HEK293T (cell line): Measurements from ENCODE around the gene PCNX1.

Experiments
- CTCF ChIA-PET: fragments of 350-600 bp; formaldehyde crosslinking; extraction: SDS; loops from one replicate; lab custom pipeline; 2021; ENCODE audit warnings: antibody characterized with exemption, inconsistent platforms; lab: Yijun Ruan, JAX
- POLR2A ChIA-PET: fragments of 350-600 bp; formaldehyde crosslinking; extraction: SDS; loops from one replicate; lab custom pipeline; 2020; ENCODE audit warnings: antibody characterized with exemption, inconsistent platforms; lab: Yijun Ruan, JAX
- DNase-seq: peaks from one replicate; pipeline ENCODE4 v3.0.0; 2012; ENCODE audit warnings: mixed read lengths; ENCODE audit errors: extremely low spot score
- ARNT ChIP-seq: fragments of 450-650 bp; IDR thresholded peaks from 2 replicates; pipeline ENCODE4 v1.6.1; 2017; ENCODE audit warnings: mild to moderate bottlenecking
- BHLHE40 ChIP-seq: fragments of 450-650 bp; IDR thresholded peaks from 2 replicates; pipeline ENCODE4 v1.6.1; 2016; ENCODE audit warnings: mild to moderate bottlenecking, moderate library complexity, borderline replicate concordance
- CTBP1 ChIP-seq: fragments of 450-650 bp; IDR thresholded peaks from 2 replicates; pipeline ENCODE4 v1.6.1; 2016; ENCODE audit warnings: borderline replicate concordance
- ELF4 ChIP-seq: fragments of 450-650 bp; IDR thresholded peaks from 2 replicates; pipeline ENCODE4 v1.6.1; 2017; ENCODE audit warnings: antibody characterized with exemption
- FOXA1 ChIP-seq: fragments of 450-650 bp; IDR thresholded peaks from 2 replicates; pipeline ENCODE4 v1.6.1; 2016; ENCODE audit warnings: mild to moderate bottlenecking
- FOXK2 ChIP-seq: fragments of 450-650 bp; IDR thresholded peaks from 2 replicates; pipeline ENCODE4 v1.6.1; 2016; ENCODE audit warnings: mild to moderate bottlenecking
- FOXM1 ChIP-seq: fragments of 450-650 bp; IDR thresholded peaks from 2 replicates; pipeline ENCODE4 v1.6.1; 2017; ENCODE audit warnings: mild to moderate bottlenecking, borderline replicate concordance
- HDGF ChIP-seq: fragments of 450-650 bp; IDR thresholded peaks from 2 replicates; pipeline ENCODE4 v1.6.1; 2017; ENCODE audit warnings: antibody characterized with exemption, borderline replicate concordance
- L3MBTL2 ChIP-seq: fragments of 450-650 bp; conservative IDR thresholded peaks from 2 replicates; pipeline ENCODE4 v1.6.1; 2016; ENCODE audit warnings: mild to moderate bottlenecking
- LEF1 ChIP-seq: fragments of 450-650 bp; IDR thresholded peaks from 2 replicates; pipeline ENCODE4 v1.6.1; 2017; ENCODE audit warnings: mild to moderate bottlenecking, borderline replicate concordance
- NFRKB ChIP-seq: fragments of 450-650 bp; IDR thresholded peaks from 2 replicates; pipeline ENCODE4 v1.6.1; 2016; ENCODE audit warnings: mild to moderate bottlenecking, moderate library complexity
- SP1 ChIP-seq: fragments of 450-650 bp; IDR thresholded peaks from 2 replicates; pipeline ENCODE4 v1.6.1; 2017
- SUZ12 ChIP-seq: fragments of 450-650 bp; IDR thresholded peaks from 2 replicates; pipeline ENCODE4 v1.6.1; 2016; ENCODE audit warnings: mild to moderate bottlenecking
- TARDBP ChIP-seq: fragments of 450-650 bp; IDR thresholded peaks from 2 replicates; pipeline ENCODE4 v1.6.1; 2016
- ZNF384 ChIP-seq: fragments of 450-650 bp; IDR thresholded peaks from 2 replicates; pipeline ENCODE4 v1.6.1; 2016
- TF ChIP-seq, protein P1 (sequence below): fragments of 450-650 bp; IDR thresholded peaks from 2 replicates; pipeline ENCODE4 v1.6.1; 2016

The PCNX1 gene

DNA sequence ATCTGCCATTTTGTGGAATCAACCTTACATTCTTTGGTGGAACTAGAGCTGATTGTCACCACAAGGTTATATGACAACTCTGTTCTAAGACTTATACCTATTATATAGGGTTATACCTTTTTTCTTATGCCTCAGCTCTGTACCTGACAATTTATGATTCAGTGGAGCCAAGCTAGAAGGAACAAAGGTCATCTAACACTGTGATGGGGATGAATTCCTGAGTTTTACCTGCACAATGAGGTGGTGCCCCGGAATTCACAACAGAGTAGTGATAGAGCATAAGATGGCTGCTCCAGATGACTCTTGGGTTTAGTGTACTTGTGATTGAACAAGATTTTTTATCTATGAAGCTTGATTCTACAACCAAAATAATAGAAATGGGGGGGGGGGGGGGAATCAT is 207.3 kb downstream of the PCNX1 start:
- POLR2A ChIA-PET = no interaction called here
- TF ChIP-seq FOXM1 (no peak), TARDBP (no peak)
- DNase-seq = no peak
- CTCF ChIA-PET = no interaction called here

DNA sequence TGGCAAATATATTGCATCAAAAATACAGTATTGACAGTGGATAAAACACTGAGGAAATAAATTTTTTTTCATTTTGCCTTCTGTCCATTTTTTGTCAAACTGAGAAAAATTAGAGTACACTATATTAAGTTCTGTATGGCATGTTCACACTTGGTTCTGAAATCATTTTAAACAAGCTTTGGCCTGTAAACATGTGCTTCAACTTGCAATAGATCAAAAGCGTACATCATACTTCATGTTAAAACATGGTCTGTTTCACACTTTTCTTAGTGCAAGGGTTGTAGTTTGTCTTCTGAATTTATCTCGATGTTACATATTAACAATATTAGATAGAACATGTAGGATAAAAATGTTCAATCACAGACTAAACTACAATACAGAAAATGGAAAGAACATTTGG is 208.0 kb downstream of the PCNX1 start:
- POLR2A ChIA-PET = no interaction called here
- CTCF ChIA-PET = no interaction called here
- TF ChIP-seq FOXA1 (no peak), FOXK2 (no peak), ARNT (no peak), SUZ12 (no peak), LEF1 (no peak), FOXM1 (no peak), ELF4 (no peak), NFRKB (no peak), SP1 (no peak), TARDBP (no peak), L3MBTL2 (no peak), CTBP1 (no peak), HDGF (no peak), ZNF384 (no peak), BHLHE40 (no peak)
- TF ChIP-seq, protein P1, sequence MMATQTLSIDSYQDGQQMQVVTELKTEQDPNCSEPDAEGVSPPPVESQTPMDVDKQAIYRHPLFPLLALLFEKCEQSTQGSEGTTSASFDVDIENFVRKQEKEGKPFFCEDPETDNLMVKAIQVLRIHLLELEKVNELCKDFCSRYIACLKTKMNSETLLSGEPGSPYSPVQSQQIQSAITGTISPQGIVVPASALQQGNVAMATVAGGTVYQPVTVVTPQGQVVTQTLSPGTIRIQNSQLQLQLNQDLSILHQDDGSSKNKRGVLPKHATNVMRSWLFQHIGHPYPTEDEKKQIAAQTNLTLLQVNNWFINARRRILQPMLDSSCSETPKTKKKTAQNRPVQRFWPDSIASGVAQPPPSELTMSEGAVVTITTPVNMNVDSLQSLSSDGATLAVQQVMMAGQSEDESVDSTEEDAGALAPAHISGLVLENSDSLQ = no peak
- DNase-seq = no peak

DNA sequence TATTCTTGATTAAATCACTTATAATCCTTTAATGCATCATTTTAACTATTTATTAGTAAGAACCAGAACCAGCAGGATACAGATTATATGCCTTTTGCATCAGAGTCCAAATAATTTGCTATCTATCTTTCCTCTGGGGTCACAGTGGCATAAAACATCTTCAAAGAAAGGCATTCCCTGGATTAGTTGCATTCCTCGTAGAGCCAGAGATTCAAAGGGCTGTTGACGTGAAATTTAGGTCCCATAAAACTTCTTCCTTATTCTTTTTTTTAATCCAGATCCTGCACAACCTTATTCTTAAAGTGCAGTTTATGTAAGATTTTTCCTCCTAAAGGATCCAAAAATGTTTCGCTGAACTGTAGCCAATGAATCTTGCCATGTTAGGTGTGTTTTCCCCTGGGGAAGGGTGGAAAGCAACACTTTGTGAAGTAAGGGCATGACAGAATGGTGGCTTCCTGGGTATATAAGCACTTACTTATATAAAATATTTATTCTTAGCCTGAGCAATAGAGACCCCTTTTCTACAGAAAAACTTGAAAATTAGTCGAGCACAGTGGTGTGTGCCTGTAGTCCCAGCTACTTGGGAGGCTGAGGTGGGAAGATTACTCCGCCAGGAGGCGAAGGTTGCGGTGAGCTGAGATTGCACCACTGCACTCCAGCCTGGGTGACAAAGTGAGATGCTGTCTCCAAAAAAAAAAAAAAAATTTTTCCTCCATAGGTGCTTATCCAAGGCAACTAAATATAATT is 208.7 kb downstream of the PCNX1 start:
- no peak for DNase-seq
- ChIA-PET POLR2A (no interaction called here), CTCF (no interaction called here)
- no peak for TF ChIP-seq SUZ12
- TF ChIP-seq SP1 = no peak
- no peak for TF ChIP-seq ARNT
- no peak for TF ChIP-seq FOXA1
- TF ChIP-seq ELF4 = no peak
- no peak for TF ChIP-seq L3MBTL2
- TF ChIP-seq FOXM1 = no peak
- TF ChIP-seq ZNF384 = no peak
- TF ChIP-seq NFRKB = no peak
- TF ChIP-seq BHLHE40 = no peak
- TF ChIP-seq LEF1 = no peak
- TF ChIP-seq, protein P1 = no peak
- no peak for TF ChIP-seq CTBP1
- TF ChIP-seq HDGF = no peak
- no peak for TF ChIP-seq FOXK2
- TF ChIP-seq TARDBP = no peak

DNA sequence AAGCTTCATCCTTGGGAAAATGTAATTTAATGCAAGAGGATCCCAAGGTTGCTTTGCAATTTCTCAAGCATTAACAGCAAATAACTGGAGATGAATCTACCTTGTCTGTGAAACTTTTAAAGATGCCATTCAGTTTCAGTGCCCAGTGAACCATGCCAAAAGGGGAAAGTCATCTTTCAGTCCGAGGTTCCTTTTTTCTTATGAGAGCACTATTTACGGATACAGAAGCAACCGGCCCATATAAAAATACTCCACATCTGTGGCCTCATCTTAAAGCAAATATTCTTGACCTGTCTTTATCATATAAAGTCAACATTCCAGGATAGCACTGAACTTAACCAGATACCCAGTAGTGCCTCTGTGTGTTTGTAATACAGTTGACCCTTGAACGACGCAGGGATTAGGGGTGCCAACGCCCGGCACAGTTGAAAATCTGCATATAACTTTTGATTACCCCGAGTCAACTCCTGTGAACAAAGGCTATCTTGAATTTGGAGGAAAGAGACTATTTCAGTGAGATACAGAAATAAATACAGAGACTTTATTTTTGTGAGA is 209.4 kb downstream of the PCNX1 start:
- ChIA-PET CTCF (no interaction called here), POLR2A (no interaction called here)
- TF ChIP-seq FOXM1 = no peak
- no peak for TF ChIP-seq FOXA1
- TF ChIP-seq CTBP1 = no peak
- no peak for TF ChIP-seq BHLHE40
- TF ChIP-seq ELF4 = no peak
- no peak for TF ChIP-seq FOXK2
- no peak for TF ChIP-seq ARNT
- TF ChIP-seq HDGF = no peak
- TF ChIP-seq, protein P1 = no peak
- no peak for TF ChIP-seq SUZ12
- no peak for TF ChIP-seq NFRKB
- TF ChIP-seq LEF1 = no peak
- TF ChIP-seq TARDBP = no peak
- DNase-seq = no peak

DNA sequence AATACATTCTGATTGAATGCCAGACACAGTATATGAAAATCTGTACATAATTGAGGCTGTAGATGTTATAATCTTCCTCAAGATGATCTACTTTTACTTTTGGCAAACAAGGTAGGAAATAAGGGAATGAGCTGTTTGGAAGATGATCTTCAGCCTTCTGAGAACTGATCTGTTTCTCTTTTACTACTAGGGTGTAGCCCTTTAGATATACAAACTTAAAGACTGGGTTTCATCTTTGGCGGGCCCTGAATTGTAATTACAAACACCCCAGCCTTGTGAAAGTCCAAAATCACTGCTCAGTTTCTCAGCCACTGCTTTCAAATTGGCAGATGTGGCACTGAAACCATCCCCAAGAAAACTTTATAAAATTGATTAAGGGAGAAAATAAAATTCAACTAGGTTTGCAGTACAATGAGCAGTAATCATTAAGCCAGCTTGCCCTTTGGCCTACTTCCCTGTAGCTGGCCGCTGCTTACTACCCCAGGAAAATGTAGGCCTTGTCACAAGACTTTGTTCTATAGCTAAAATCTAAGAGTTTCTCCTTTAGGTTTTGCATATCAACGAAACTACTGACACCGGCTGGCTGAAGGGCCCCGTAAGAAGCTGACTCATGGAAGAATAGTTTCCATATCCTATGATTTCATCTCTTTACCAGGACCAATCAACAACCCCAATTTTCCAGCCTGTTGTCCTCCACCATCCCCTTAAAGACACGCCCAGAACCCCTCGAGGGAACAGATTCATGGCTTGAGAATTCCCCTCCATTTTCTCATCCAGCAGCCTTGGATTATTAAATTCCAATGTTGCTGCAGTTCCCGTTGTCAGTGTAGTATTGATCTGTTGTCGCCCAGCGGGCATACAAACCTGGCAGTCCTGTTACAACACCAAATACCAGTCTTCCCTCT is 210.8 kb downstream of the PCNX1 start:
- CTCF ChIA-PET = no interaction called here
- DNase-seq = no peak
- POLR2A ChIA-PET = no interaction called here
- TF ChIP-seq CTBP1 (no peak), NFRKB (no peak), ARNT (no peak), HDGF (no peak), FOXA1 (no peak), ZNF384 (no peak), ELF4 (no peak), BHLHE40 (no peak), LEF1 (no peak), SUZ12 (no peak), TARDBP (no peak)
- TF ChIP-seq, protein P1 = no peak
